ENCODE measurements around the gene TTC9.

- TF ChIP-seq, protein P1, sequence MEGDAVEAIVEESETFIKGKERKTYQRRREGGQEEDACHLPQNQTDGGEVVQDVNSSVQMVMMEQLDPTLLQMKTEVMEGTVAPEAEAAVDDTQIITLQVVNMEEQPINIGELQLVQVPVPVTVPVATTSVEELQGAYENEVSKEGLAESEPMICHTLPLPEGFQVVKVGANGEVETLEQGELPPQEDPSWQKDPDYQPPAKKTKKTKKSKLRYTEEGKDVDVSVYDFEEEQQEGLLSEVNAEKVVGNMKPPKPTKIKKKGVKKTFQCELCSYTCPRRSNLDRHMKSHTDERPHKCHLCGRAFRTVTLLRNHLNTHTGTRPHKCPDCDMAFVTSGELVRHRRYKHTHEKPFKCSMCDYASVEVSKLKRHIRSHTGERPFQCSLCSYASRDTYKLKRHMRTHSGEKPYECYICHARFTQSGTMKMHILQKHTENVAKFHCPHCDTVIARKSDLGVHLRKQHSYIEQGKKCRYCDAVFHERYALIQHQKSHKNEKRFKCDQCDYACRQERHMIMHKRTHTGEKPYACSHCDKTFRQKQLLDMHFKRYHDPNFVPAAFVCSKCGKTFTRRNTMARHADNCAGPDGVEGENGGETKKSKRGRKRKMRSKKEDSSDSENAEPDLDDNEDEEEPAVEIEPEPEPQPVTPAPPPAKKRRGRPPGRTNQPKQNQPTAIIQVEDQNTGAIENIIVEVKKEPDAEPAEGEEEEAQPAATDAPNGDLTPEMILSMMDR (conservative IDR thresholded peaks at IDR 0.05): no peak
- no peak for TF ChIP-seq EZH2 (IDR thresholded peaks at IDR 0.05; ENCODE audit: low read depth)
Measured at GRCh38 chr14:70611216-70611615, 30.5 kb upstream of the TTC9 start.

Data from PC-9 (cell line).